ENCODE data around the gene NUP85.
"Not testable (repeated sequence)": the region's sequence is repeated elsewhere in the genome, so short reads cannot be mapped to it uniquely, and the experiment has no call there.

NUP85 gene

GRCh38 chr17:75273977-75274708 is 68.7 kb downstream of the NUP85 start:
- Histone ChIP-seq H3K4me2 (ENCODE audit: low read length, poor library complexity, severe bottlenecking) (no peak overlapping the region), H2AK5ac (ENCODE audit: low read length, severe bottlenecking) (no peak overlapping the region), H2BK15ac (ENCODE audit: low read depth, poor library complexity, severe bottlenecking) (no peak overlapping the region), H2BK12ac (ENCODE audit: low read length in 2 of 2) (no peak overlapping the region), H3K27ac (ENCODE audit: low read length, poor library complexity, severe bottlenecking) (no peak overlapping the region), H3K4me3 (ENCODE audit: insufficient read depth in 1 of 2, low read depth in 1 of 2, low read length in 2 of 2) (no peak overlapping the region), H3K36me3 (ENCODE audit: control insufficient read depth in 1 of 2, insufficient read depth in 2 of 2, low read depth in 1 of 2, low read length in 2 of 2) (peaks cover 3 to 8% of the 10 kb centered on the region in 2 experiments), H3K27me3 (ENCODE audit: control insufficient read depth in 1 of 2, insufficient read depth in 1 of 2, low read length in 2 of 2) (no peaks in the 10 kb centered on the region), H3K14ac (ENCODE audit: low read length in 2 of 2) (no peak overlapping the region), H3K18ac (ENCODE audit: low read depth in 1 of 2, low read length in 2 of 2) (no peak overlapping the region), H4K91ac (ENCODE audit: low read length) (no peak overlapping the region), H2BK5ac (ENCODE audit: low read depth, low read length, poor library complexity, severe bottlenecking) (no peak overlapping the region), H3K9ac (ENCODE audit: low read length) (peak overlapping the region; percentile 48), H3K4ac (ENCODE audit: low read depth in 1 of 2, low read length in 2 of 2) (no peak overlapping the region), H4K8ac (ENCODE audit: low read length) (no peak overlapping the region), H3K23ac (ENCODE audit: low read length in 2 of 2) (no peak overlapping the region), H3K79me1 (replicated peaks; ENCODE audit: low read length, poor library complexity, severe bottlenecking) (peaks cover 6% of the 10 kb centered on the region), H2BK120ac (ENCODE audit: low read depth, low read length) (no peak overlapping the region), H2AFZ (ENCODE audit: low read depth, low read length) (no peak overlapping the region), H3K9me3 (ENCODE audit: control insufficient read depth, low read length) (no peaks in the 10 kb centered on the region), H3K4me1 (ENCODE audit: control insufficient read depth, insufficient read depth, low read depth, low read length) (peaks cover 18% of the 10 kb centered on the region)
- no peak for DNase-seq
- 92% methylated on average over 7 of the region's 7 CpGs for WGBS

DNA sequence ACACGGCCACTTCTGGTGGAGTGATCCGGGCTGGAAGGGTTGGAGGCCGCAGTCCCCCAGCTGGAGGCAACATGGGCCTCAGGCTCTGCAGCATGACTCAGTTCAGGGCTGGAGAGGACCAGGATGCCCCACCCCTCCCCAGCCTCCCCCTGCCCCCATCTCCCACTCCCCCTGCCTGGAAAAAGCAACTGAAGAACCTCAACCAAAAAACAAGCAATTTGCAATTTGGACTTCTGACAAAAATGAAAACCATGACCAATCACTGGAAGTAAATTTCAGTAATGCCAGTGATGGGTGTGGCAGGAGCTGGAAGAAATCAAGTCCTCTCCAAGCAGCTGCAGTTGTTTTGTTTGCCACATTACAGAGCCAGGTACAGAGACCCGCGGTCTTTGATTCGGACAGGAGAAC is 72.2 kb downstream of the NUP85 start:
- H3K79me1 ChIP-seq (replicated peaks; ENCODE audit: low read length, poor library complexity, severe bottlenecking), result no peaks in the 10 kb centered on the region
- no peak overlapping the region for H4K91ac ChIP-seq (ENCODE audit: low read length)
- H3K23ac ChIP-seq (ENCODE audit: low read length in 2 of 2), result no peak overlapping the region
- H2BK15ac ChIP-seq (ENCODE audit: low read depth, poor library complexity, severe bottlenecking), result no peak overlapping the region
- no peak overlapping the region for H4K8ac ChIP-seq (ENCODE audit: low read length)
- H3K9me3 ChIP-seq (ENCODE audit: control insufficient read depth, low read length), result no peaks in the 10 kb centered on the region
- no peak overlapping the region for H3K4ac ChIP-seq (ENCODE audit: low read depth in 1 of 2, low read length in 2 of 2)
- no peak overlapping the region for H3K14ac ChIP-seq (ENCODE audit: low read length in 2 of 2)
- DNase-seq, result no peak
- WGBS, result 84% methylated on average over 6 of the region's 6 CpGs
- no peak overlapping the region for H3K18ac ChIP-seq (ENCODE audit: low read depth in 1 of 2, low read length in 2 of 2)
- no peak overlapping the region for H2BK12ac ChIP-seq (ENCODE audit: low read length in 2 of 2)
- H3K4me2 ChIP-seq (ENCODE audit: low read length, poor library complexity, severe bottlenecking), result no peak overlapping the region
- no peak overlapping the region for H2AK5ac ChIP-seq (ENCODE audit: low read length, severe bottlenecking)
- H3K36me3 ChIP-seq (ENCODE audit: control insufficient read depth in 1 of 2, insufficient read depth in 2 of 2, low read depth in 1 of 2, low read length in 2 of 2), result peaks cover 6 to 14% of the 10 kb centered on the region in 2 experiments
- no peak overlapping the region for H2BK5ac ChIP-seq (ENCODE audit: low read depth, low read length, poor library complexity, severe bottlenecking)
- H2AFZ ChIP-seq (ENCODE audit: low read depth, low read length), result no peak overlapping the region
- no peak overlapping the region for H3K27ac ChIP-seq (ENCODE audit: low read length, poor library complexity, severe bottlenecking)
- H3K9ac ChIP-seq (ENCODE audit: low read length), result no peak overlapping the region
- H3K27me3 ChIP-seq (ENCODE audit: control insufficient read depth in 1 of 2, insufficient read depth in 1 of 2, low read length in 2 of 2), result no peaks in the 10 kb centered on the region
- no peak overlapping the region for H2BK120ac ChIP-seq (ENCODE audit: low read depth, low read length)
- peaks cover 2% of the 10 kb centered on the region for H3K4me1 ChIP-seq (ENCODE audit: control insufficient read depth, insufficient read depth, low read depth, low read length)
- H3K4me3 ChIP-seq (ENCODE audit: insufficient read depth in 1 of 2, low read depth in 1 of 2, low read length in 2 of 2), result no peak overlapping the region

DNA sequence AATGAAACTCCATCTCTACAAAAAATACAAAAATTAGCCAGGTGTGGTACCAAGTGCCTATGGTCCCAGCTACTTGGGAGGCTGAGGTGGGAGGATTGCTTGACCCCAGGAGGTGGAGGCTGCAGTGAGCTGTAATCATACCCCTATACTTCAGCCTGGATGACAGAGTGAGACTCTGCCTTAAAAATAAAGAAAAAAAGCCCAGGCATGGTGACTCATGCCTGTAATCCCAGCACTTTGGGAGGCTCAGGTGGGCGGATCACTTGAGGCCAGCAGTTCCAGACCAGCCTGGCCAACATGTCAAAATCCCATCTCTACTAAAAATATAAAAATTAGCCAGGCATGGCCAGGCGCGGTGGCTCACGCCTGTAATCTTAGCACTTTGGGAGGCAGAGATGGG is 74.7 kb downstream of the NUP85 start:
- H3K27ac ChIP-seq (ENCODE audit: low read length, poor library complexity, severe bottlenecking); H3K79me1 ChIP-seq (replicated peaks; ENCODE audit: low read length, poor library complexity, severe bottlenecking); H2BK120ac ChIP-seq (ENCODE audit: low read depth, low read length); H3K9me3 ChIP-seq (ENCODE audit: control insufficient read depth, low read length); H3K4ac ChIP-seq (ENCODE audit: low read depth in 1 of 2, low read length in 2 of 2); H3K14ac ChIP-seq (ENCODE audit: low read length in 2 of 2); H3K9ac ChIP-seq (ENCODE audit: low read length); H4K91ac ChIP-seq (ENCODE audit: low read length); DNase-seq; H2BK5ac ChIP-seq (ENCODE audit: low read depth, low read length, poor library complexity, severe bottlenecking); H3K27me3 ChIP-seq (ENCODE audit: control insufficient read depth in 1 of 2, insufficient read depth in 1 of 2, low read length in 2 of 2); H3K4me1 ChIP-seq (ENCODE audit: control insufficient read depth, insufficient read depth, low read depth, low read length); H2AFZ ChIP-seq (ENCODE audit: low read depth, low read length); H2BK15ac ChIP-seq (ENCODE audit: low read depth, poor library complexity, severe bottlenecking); H3K4me2 ChIP-seq (ENCODE audit: low read length, poor library complexity, severe bottlenecking); H3K18ac ChIP-seq (ENCODE audit: low read depth in 1 of 2, low read length in 2 of 2); H4K8ac ChIP-seq (ENCODE audit: low read length); H3K4me3 ChIP-seq (ENCODE audit: insufficient read depth in 1 of 2, low read depth in 1 of 2, low read length in 2 of 2); H2BK12ac ChIP-seq (ENCODE audit: low read length in 2 of 2); H2AK5ac ChIP-seq (ENCODE audit: low read length, severe bottlenecking); H3K23ac ChIP-seq (ENCODE audit: low read length in 2 of 2): not testable (repeated sequence)
- 99% methylated on average over 4 of the region's 4 CpGs for WGBS
- peaks cover 8 to 11% of the 10 kb centered on the region in 2 experiments for H3K36me3 ChIP-seq (ENCODE audit: control insufficient read depth in 1 of 2, insufficient read depth in 2 of 2, low read depth in 1 of 2, low read length in 2 of 2)

DNA sequence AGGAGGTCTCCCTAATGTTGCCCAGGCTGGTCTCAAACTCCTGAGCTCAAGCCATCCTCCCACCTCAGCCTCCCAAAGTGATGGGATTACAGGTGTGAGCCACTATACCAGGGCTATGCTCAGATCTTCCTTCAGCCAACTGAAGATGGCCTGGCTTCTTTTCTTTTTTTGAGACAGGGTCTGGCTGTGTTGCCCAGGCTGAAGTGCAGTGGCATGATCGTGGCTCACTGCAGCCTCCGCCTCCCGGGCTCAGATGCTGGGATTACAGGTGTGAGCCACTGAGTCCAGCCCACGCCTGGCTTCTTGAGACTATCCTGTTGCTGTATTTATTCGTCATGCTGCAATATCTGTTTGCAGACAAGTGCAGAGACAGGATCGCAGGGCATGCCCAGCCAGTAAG is 79.6 kb downstream of the NUP85 start:
- H3K27ac ChIP-seq (ENCODE audit: low read length, poor library complexity, severe bottlenecking), result no peak overlapping the region
- no peak overlapping the region for H2BK120ac ChIP-seq (ENCODE audit: low read depth, low read length)
- no peak overlapping the region for H3K18ac ChIP-seq (ENCODE audit: low read depth in 1 of 2, low read length in 2 of 2)
- peaks cover 16% of the 10 kb centered on the region in 2 experiments for H3K36me3 ChIP-seq (ENCODE audit: control insufficient read depth in 1 of 2, insufficient read depth in 2 of 2, low read depth in 1 of 2, low read length in 2 of 2)
- H3K4me2 ChIP-seq (ENCODE audit: low read length, poor library complexity, severe bottlenecking), result no peak overlapping the region
- no peak overlapping the region for H2BK15ac ChIP-seq (ENCODE audit: low read depth, poor library complexity, severe bottlenecking)
- no peak overlapping the region for H2AK5ac ChIP-seq (ENCODE audit: low read length, severe bottlenecking)
- no peak overlapping the region for H3K23ac ChIP-seq (ENCODE audit: low read length in 2 of 2)
- no peak overlapping the region for H3K4ac ChIP-seq (ENCODE audit: low read depth in 1 of 2, low read length in 2 of 2)
- no peak overlapping the region for H3K4me3 ChIP-seq (ENCODE audit: insufficient read depth in 1 of 2, low read depth in 1 of 2, low read length in 2 of 2)
- H3K14ac ChIP-seq (ENCODE audit: low read length in 2 of 2), result no peak overlapping the region
- no peak overlapping the region for H4K91ac ChIP-seq (ENCODE audit: low read length)
- no peak overlapping the region for H3K9ac ChIP-seq (ENCODE audit: low read length)
- H3K79me1 ChIP-seq (replicated peaks; ENCODE audit: low read length, poor library complexity, severe bottlenecking), result peaks cover 3% of the 10 kb centered on the region
- WGBS, result 75% methylated on average over 6 of the region's 6 CpGs
- no peaks in the 10 kb centered on the region for H3K9me3 ChIP-seq (ENCODE audit: control insufficient read depth, low read length)
- H3K4me1 ChIP-seq (ENCODE audit: control insufficient read depth, insufficient read depth, low read depth, low read length), result peaks cover 3% of the 10 kb centered on the region
- DNase-seq, result no peak
- H3K27me3 ChIP-seq (ENCODE audit: control insufficient read depth in 1 of 2, insufficient read depth in 1 of 2, low read length in 2 of 2), result no peaks in the 10 kb centered on the region
- no peak overlapping the region for H2AFZ ChIP-seq (ENCODE audit: low read depth, low read length)
- H4K8ac ChIP-seq (ENCODE audit: low read length), result no peak overlapping the region
- no peak overlapping the region for H2BK5ac ChIP-seq (ENCODE audit: low read depth, low read length, poor library complexity, severe bottlenecking)
- no peak overlapping the region for H2BK12ac ChIP-seq (ENCODE audit: low read length in 2 of 2)

Data from mesenchymal stem cell (in vitro differentiated cells and primary cell).